Fibroblast of peridontal ligament (primary cell): ENCODE data around the gene SCN10A.

ENCODE experiments used
- DNase-seq: peaks from one replicate; pipeline ENCODE4 v3.0.0-alpha.2; 2010; ENCODE audit errors: extremely low read depth

SCN10A gene

GRCh38 chr3:38773528-38773927 lies 42.5 kb downstream of the SCN10A start:
- DNase-seq = no peak

GRCh38 chr3:38763569-38763968 lies 52.4 kb downstream of the SCN10A start:
- DNase-seq = no peak

GRCh38 chr3:38758557-38758956 lies 57.5 kb downstream of the SCN10A start:
- DNase-seq = no peak

- DNase-seq = no peak
Measured at GRCh38 chr3:38757721-38758120, 58.3 kb downstream of the SCN10A start.

GRCh38 chr3:38756892-38757291 lies 59.1 kb downstream of the SCN10A start:
- no peak for DNase-seq

- DNase-seq = no peak
Measured at GRCh38 chr3:38755130-38755529, 60.9 kb downstream of the SCN10A start.

- DNase-seq = no peak
Measured at GRCh38 chr3:38746641-38747040, 69.4 kb downstream of the SCN10A start.

GRCh38 chr3:38743043-38743442 lies 73.0 kb downstream of the SCN10A start:
- DNase-seq = no peak

GRCh38 chr3:38742550-38742949 lies 73.5 kb downstream of the SCN10A start:
- no peak for DNase-seq

GRCh38 chr3:38740537-38740936 lies 75.5 kb downstream of the SCN10A start:
- no peak for DNase-seq

- DNase-seq = no peak
Measured at GRCh38 chr3:38739931-38740330, 76.1 kb downstream of the SCN10A start.

GRCh38 chr3:38739396-38739689 lies 76.7 kb downstream of the SCN10A start:
- DNase-seq = no peak

GRCh38 chr3:38738630-38739395 lies 77.2 kb downstream of the SCN10A start:
- peak; percentile 38 for DNase-seq

- no peak for DNase-seq
Measured at GRCh38 chr3:38731522-38731921, 84.5 kb downstream of the SCN10A start.

- peak; percentile 16 for DNase-seq
Measured at GRCh38 chr3:38730281-38730680, 85.7 kb downstream of the SCN10A start.

- no peak for DNase-seq
Measured at GRCh38 chr3:38728008-38728407, 88.0 kb downstream of the SCN10A start.

GRCh38 chr3:38726751-38727150 lies 89.3 kb downstream of the SCN10A start:
- DNase-seq = no peak

- DNase-seq = no peak
Measured at GRCh38 chr3:38725726-38726419, 90.1 kb downstream of the SCN10A start.

- no peak for DNase-seq
Measured at GRCh38 chr3:38724392-38724736, 91.7 kb downstream of the SCN10A start.

- no peak for DNase-seq
Measured at GRCh38 chr3:38723569-38724391, 92.2 kb downstream of the SCN10A start.

- DNase-seq = no peak
Measured at GRCh38 chr3:38722781-38723568, 93.0 kb downstream of the SCN10A start.

- no peak for DNase-seq
Measured at GRCh38 chr3:38721207-38721772, 94.7 kb downstream of the SCN10A start.
